ENCODE data around the gene PRKCD. TPM values are rescaled to one million over a fixed set of nuclear protein-coding genes. Genes with fewer than 3 reads are reported as not detected.

The PRKCD gene
- total RNA-seq, 1 donor from 2014 or later = 24.0 TPM

DNA sequence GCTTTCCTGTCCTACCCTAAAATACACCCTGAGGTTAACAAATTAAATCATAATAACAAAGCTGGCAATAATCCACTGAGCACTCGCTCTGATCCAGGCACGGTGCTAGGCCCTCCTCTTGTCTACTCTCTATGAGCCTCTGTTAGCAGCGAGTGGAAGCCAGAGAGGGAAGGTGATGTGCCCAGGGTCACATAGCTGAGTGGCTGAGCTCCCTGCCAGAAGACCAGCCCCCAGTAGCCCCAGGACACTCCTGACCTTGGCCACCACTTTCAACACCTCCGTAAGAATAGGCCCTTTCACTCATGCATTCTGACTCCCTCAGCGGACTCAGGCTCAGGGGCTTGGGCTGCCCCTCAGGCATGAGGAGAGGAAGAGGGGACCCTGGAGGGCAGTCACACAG lies 9.5 kb upstream of the PRKCD start:
- Mint-ChIP-seq H3K27me3 (peaks cover 6% of the 10 kb centered on the region), H3K27ac (no peak overlapping the region), H3K9me3 (no peaks in the 10 kb centered on the region), H3K36me3 (no peaks in the 10 kb centered on the region), H3K4me1 (ENCODE audit: unreplicated experiment) (peaks cover 14% of the 10 kb centered on the region), H3K4me3 (no peak overlapping the region)
- no peak for TF ChIP-seq CTCF (conservative IDR thresholded peaks at IDR 0.05)
- DNase-seq (ENCODE audit: extremely low spot score, unreplicated experiment) = no peak

GRCh38 chr3:53151870-53152660 lies 8.9 kb upstream of the PRKCD start:
- Mint-ChIP-seq H3K4me1 (ENCODE audit: unreplicated experiment) (peaks cover 10% of the 10 kb centered on the region), H3K36me3 (no peaks in the 10 kb centered on the region), H3K27ac (no peak overlapping the region), H3K27me3 (peaks cover 6% of the 10 kb centered on the region), H3K9me3 (no peaks in the 10 kb centered on the region), H3K4me3 (no peak overlapping the region)
- DNase-seq (ENCODE audit: extremely low spot score, unreplicated experiment) = no peak
- TF ChIP-seq CTCF (conservative IDR thresholded peaks at IDR 0.05) = no peak

DNA sequence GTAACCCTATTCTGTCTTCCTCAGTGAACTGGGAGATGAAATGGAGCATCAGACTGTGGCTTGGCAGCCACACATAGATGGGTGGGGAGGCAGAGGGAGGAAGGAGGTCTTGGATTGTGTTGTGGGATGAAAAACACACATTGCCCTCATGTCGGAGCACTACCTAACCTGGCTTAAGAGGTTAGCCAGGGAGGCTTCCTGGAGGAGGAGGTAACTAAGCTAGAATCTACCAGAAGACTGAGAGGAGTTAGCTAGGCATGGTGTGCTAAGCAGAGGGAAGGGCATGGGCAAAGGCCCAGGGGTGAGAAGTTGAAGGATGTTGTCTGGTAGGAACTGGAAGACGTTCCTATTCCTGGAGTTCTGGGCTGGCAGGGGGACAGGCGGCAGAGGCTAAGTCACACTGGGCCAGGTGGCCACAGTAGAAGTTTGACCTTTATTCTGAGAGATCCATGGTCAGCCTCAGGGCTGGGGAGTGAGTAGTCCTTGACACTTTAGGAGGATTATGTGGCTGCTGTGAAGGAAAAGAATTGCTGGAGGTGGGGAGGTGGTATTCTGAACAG lies 7.7 kb upstream of the PRKCD start:
- Mint-ChIP-seq H3K9me3 (no peaks in the 10 kb centered on the region), H3K27me3 (peaks cover 14% of the 10 kb centered on the region), H3K36me3 (no peaks in the 10 kb centered on the region), H3K27ac (no peak overlapping the region), H3K4me1 (ENCODE audit: unreplicated experiment) (peaks cover 14% of the 10 kb centered on the region), H3K4me3 (peak overlapping the region; percentile 21)
- no peak for DNase-seq (ENCODE audit: extremely low spot score, unreplicated experiment)
- TF ChIP-seq CTCF (conservative IDR thresholded peaks at IDR 0.05) = no peak

DNA sequence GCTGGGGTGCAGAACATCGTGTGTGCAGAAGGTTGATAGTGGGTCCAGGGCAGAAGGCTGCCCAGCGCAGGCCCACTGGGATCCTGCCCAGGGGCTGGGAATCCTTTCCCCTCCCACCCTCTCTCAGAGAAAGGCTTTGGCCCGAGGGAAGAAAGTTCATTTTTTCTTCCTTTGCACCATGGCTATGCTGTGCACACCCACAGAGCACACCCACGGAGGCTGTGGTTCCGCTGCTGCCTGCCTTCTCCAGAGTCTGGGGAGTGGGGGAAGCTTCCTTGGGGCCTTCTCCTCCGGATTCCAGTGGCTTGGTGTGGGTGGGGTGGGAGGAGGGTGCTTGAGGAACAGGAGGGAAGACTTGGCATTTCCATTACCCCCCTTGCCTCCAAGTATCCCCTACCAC lies 7.0 kb upstream of the PRKCD start:
- Mint-ChIP-seq H3K9me3 (no peaks in the 10 kb centered on the region), H3K27ac (no peak overlapping the region), H3K27me3 (peaks cover 18% of the 10 kb centered on the region), H3K4me1 (ENCODE audit: unreplicated experiment) (peaks cover 19% of the 10 kb centered on the region), H3K4me3 (peak overlapping the region; percentile 21), H3K36me3 (no peaks in the 10 kb centered on the region)
- no peak for TF ChIP-seq CTCF (conservative IDR thresholded peaks at IDR 0.05)
- DNase-seq (ENCODE audit: extremely low spot score, unreplicated experiment) = no peak

DNA sequence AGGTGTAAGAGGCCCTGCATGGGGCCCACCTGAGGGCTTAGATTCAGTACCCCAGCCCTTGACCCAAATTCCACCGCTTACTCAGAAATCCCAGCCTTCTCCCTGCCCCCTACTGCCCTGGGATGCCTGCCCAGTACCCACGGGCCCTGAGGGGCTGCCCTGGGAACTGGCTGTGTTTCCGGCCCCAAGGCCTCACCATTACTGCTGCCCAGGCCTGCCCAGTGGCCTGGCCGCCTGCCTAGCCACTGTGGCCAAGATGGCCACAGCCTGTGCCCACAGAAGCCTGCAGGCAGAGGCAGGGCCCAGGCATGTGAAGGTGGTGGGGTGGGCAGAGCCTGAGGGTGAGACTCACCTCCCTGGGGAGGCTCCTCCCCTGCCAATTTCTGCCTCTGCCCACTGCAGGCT lies 6.1 kb upstream of the PRKCD start:
- Mint-ChIP-seq H3K36me3 (no peaks in the 10 kb centered on the region), H3K4me3 (no peak overlapping the region), H3K4me1 (ENCODE audit: unreplicated experiment) (peaks cover 22% of the 10 kb centered on the region), H3K27ac (no peak overlapping the region), H3K9me3 (no peaks in the 10 kb centered on the region), H3K27me3 (peaks cover 19% of the 10 kb centered on the region)
- no peak for TF ChIP-seq CTCF (conservative IDR thresholded peaks at IDR 0.05)
- no peak for DNase-seq (ENCODE audit: extremely low spot score, unreplicated experiment)

All from type B pancreatic cell (in vitro differentiated cells).